A549 (cell line): ENCODE measurements around the gene NRXN2. TPM values are rescaled to one million over a fixed set of nuclear protein-coding genes. Genes with fewer than 3 reads are reported as not detected.

Experiments used
- ATAC-seq, 2 experiments: fragments of 200-7000 bp in 1 of 2; fragments of >200 bp in 1 of 2; cut with Nextera tagmentation in 1 of 2; cut with Tn5 transposase in 1 of 2; 3 replicates each; pipeline versions ENCODE4 v1.8.0 to v1.9.1; 2018 to 2020; ENCODE audit warnings: mild to moderate bottlenecking in 1 of 2, moderate library complexity in 1 of 2
- CTCF ChIA-PET: fragments of 300-600 bp; sonication (Branson Sonifier 250); formaldehyde crosslinking; extraction: SDS; loops from one replicate; lab custom pipeline; 2021; ENCODE audit warnings: antibody characterized with exemption, inconsistent platforms; lab: Yijun Ruan, JAX
- POLR2A ChIA-PET: fragments of 350-600 bp; formaldehyde crosslinking; extraction: SDS; loops from one replicate; lab custom pipeline; 2021; ENCODE audit warnings: antibody characterized with exemption, inconsistent platforms; lab: Yijun Ruan, JAX
- DNase-seq, 2 experiments: peaks; one replicate each; pipeline versions ENCODE4 v3.0.0 to v3.0.0-alpha.2; 2011 to 2016; ENCODE audit warnings: low read depth in 1 of 2, low spot score in 1 of 2
- FAIRE-seq: peaks from 2 replicates; lab custom pipeline; 2011; peaks lifted over from hg19 to GRCh38; lab: Jason Lieb, UNC
- H3K27ac ChIP-seq, 2 experiments: fragments of >200 bp; sonication (Bioruptor Twin); formaldehyde crosslinking; 3 replicates each; pipeline ENCODE4 v1.5.1; 2016 to 2017
- H3K4me1 ChIP-seq: fragments of >200 bp; sonication (Bioruptor Twin); formaldehyde crosslinking; 3 replicates; pipeline ENCODE4 v1.6.1; 2016
- H3K4me2 ChIP-seq: fragments of >200 bp; sonication (Bioruptor Twin); formaldehyde crosslinking; 3 replicates; pipeline ENCODE4 v1.6.1; 2016
- H3K4me3 ChIP-seq: fragments of >200 bp; sonication (Bioruptor Twin); formaldehyde crosslinking; 3 replicates; pipeline ENCODE4 v1.5.1; 2016
- H3K9me3 ChIP-seq: fragments of >200 bp; sonication (Bioruptor Twin); formaldehyde crosslinking; 3 replicates; pipeline ENCODE4 v1.6.1; 2016
- BHLHE40 ChIP-seq: IDR thresholded peaks from 2 replicates; pipeline ENCODE4 v1.6.1; 2012; ENCODE audit warnings: low read depth, low read length, inconsistent platforms
- CBX8 ChIP-seq: fragments of 200-600 bp; sonication (generic); IDR thresholded peaks from 2 replicates; pipeline ENCODE4 v1.6.1; 2016
- CHD2 ChIP-seq: fragments of 150-350 bp; IDR thresholded peaks from 2 replicates; pipeline ENCODE4 v1.6.1; 2014; ENCODE audit warnings: low read length; ENCODE audit not compliant: partially characterized antibody
- EHMT2 ChIP-seq: fragments of 200-600 bp; sonication (generic); IDR thresholded peaks from 2 replicates; pipeline ENCODE4 v1.6.1; 2016; ENCODE audit warnings: antibody characterized with exemption, low read depth, mild to moderate bottlenecking, moderate library complexity
- ESRRA ChIP-seq: fragments of 150-350 bp; IDR thresholded peaks from 2 replicates; pipeline ENCODE4 v1.6.1; 2014; ENCODE audit warnings: mild to moderate bottlenecking, low read length, borderline replicate concordance
- HDAC2 ChIP-seq: fragments of 200-600 bp; sonication (generic); IDR thresholded peaks from 2 replicates; pipeline ENCODE4 v1.6.1; 2016
- HOXB13 ChIP-seq: fragments of 250-450 bp; sonication (Bioruptor Pico); IDR thresholded peaks from 2 replicates; pipeline ENCODE4 v1.5.0; 2020; ENCODE audit warnings: low read depth, mild to moderate bottlenecking, moderate library complexity
- HOXB5 ChIP-seq: fragments of 250-450 bp; sonication (Bioruptor Pico); IDR thresholded peaks from 2 replicates; pipeline ENCODE4 v1.5.0; 2020; ENCODE audit warnings: mild to moderate bottlenecking, moderate library complexity
- JUN ChIP-seq, 2 experiments: fragments of >200 bp; sonication (Bioruptor Twin); formaldehyde crosslinking; IDR thresholded peaks; 2 replicates in 1 of 2; 3 replicates in 1 of 2; pipeline ENCODE4 v1.6.1; 2016 to 2017
- JUNB ChIP-seq: fragments of >200 bp; sonication (Bioruptor Twin); formaldehyde crosslinking; IDR thresholded peaks from 2 replicates; pipeline ENCODE4 v1.6.1; 2016
- MAX ChIP-seq: IDR thresholded peaks from 2 replicates; pipeline ENCODE4 v1.6.1; 2012
- MYC ChIP-seq: IDR thresholded peaks from 2 replicates; pipeline ENCODE4 v1.6.1; 2012; ENCODE audit warnings: mild to moderate bottlenecking, inconsistent platforms, low read length, improper control_type of control experiment, borderline replicate concordance
- NPAS2 ChIP-seq: fragments of 250-450 bp; sonication (Bioruptor Pico); IDR thresholded peaks from 2 replicates; pipeline ENCODE4 v1.8.0; 2022; ENCODE audit warnings: mild to moderate bottlenecking, moderate library complexity, borderline replicate concordance
- PBX3 ChIP-seq: IDR thresholded peaks from 2 replicates; pipeline ENCODE4 v1.6.1; 2012
- PHF8 ChIP-seq: fragments of 200-600 bp; sonication (generic); IDR thresholded peaks from 2 replicates; pipeline ENCODE4 v1.6.1; 2016; ENCODE audit warnings: low read depth, mild to moderate bottlenecking, antibody characterized with exemption, moderate library complexity, borderline replicate concordance
- POLR2A ChIP-seq: IDR thresholded peaks from 2 replicates; pipeline ENCODE4 v1.6.1; 2012; ENCODE audit warnings: mild to moderate bottlenecking, low read length
- POLR2AphosphoS2 ChIP-seq: conservative IDR thresholded peaks from 2 replicates; pipeline ENCODE4 v1.6.1; 2012; ENCODE audit warnings: low read length, improper control_type of control experiment, inconsistent platforms
- RCOR1 ChIP-seq: fragments of 150-350 bp; IDR thresholded peaks from 2 replicates; pipeline ENCODE4 v1.6.1; 2014; ENCODE audit warnings: antibody characterized with exemption, low read length, low read depth
- ZFP36 ChIP-seq: fragments of 450-650 bp; IDR thresholded peaks from 2 replicates; pipeline ENCODE4 v1.6.1; 2014; ENCODE audit warnings: borderline replicate concordance; ENCODE audit not compliant: partially characterized antibody
- ZNF302 ChIP-seq: fragments of 250-450 bp; sonication (Bioruptor Pico); IDR thresholded peaks from 2 replicates; pipeline ENCODE4 v1.9.0; 2021; ENCODE audit warnings: inconsistent platforms, mild to moderate bottlenecking, moderate library complexity
- WGBS: methylation state at CpG from one replicate; pipeline ENCODE4 v1.1.6; 2017; ENCODE audit errors: missing lambda C conversion rate; 5-methylcytosine and 5-hydroxymethylcytosine counted together
- polyA plus RNA-seq, 4 experiments: library from polyadenylated mRNA; depleted of rRNA in 3 of 4; stranded (reverse); fragments of >200 nt; fragmentation: RNase III in 1 of 4; extraction: RNeasy Plus Mini Kit Qiagen cat#74134 plus additional on column Dnase treatment in 1 of 4; gene quantifications; 2 replicates in 3 of 4; 3 replicates in 1 of 4; pipeline ENCODE4 v1.2.3, GENCODE V29; 2011 to 2017

The NRXN2 gene
- polyA plus RNA-seq, 2 of the 4 experiments (the other 2 are of a cell fraction), result 0.04 TPM; not detected in 1

- Histone ChIP-seq H3K4me1 (no peaks in the 10 kb centered on the region), H3K27ac (no peak overlapping the region), H3K4me2 (no peak overlapping the region), H3K4me3 (no peak overlapping the region)
- CTCF ChIA-PET, result interaction anchor here (1.4 to 2.6 kb wide), 3 partner anchors 39 to 142 kb away, joined by 3 to 8 read pairs (median 4); no protein-coding TSS in a partner anchor
- FAIRE-seq, result no peak
- no peak for TF ChIP-seq JUN (IDR thresholded peaks at IDR 0.05)
- TF ChIP-seq CBX8, result no peak
- TF ChIP-seq, all 56 proteins: peak for 0
- ATAC-seq (peak; percentile 17 to 38; a peak in 3 of 6 replicates), DNase-seq (no peak)
- POLR2A ChIA-PET, result no interaction called here
- WGBS, result 60% methylated on average over 14 of the region's 36 CpGs
- H3K9me3 ChIP-seq, result peaks cover 13% of the 10 kb centered on the region
Measured at GRCh38 chr11:64591257-64592233, 131.5 kb downstream of the NRXN2 start.

- Histone ChIP-seq H3K4me2 (no peak within 1 kb of the TSS), H3K4me3 (no peak within 1 kb of the TSS), H3K4me1 (no peaks in the 10 kb centered on the region), H3K27ac (no peak within 1 kb of the TSS), H3K9me3 (peaks cover 13% of the 10 kb centered on the region)
- WGBS, result 55% methylated on average over 14 of the region's 14 CpGs
- POLR2A ChIA-PET, result no interaction called here
- no peak for TF ChIP-seq HDAC2
- no peak for TF ChIP-seq HOXB5 (CRISPR knock-in tag)
- TF ChIP-seq ZFP36, result no peak
- no peak for TF ChIP-seq MYC
- TF ChIP-seq ZNF302 (CRISPR knock-in tag), result no peak
- FAIRE-seq (no peak), ATAC-seq (peak in 1 of 2 experiments; percentile 28; a peak in 2 of 6 replicates), DNase-seq (no peak)
- CTCF ChIA-PET, result interaction anchor here (1.1 to 2.6 kb wide), 3 partner anchors 40 to 141 kb away, joined by 3 to 8 read pairs (median 6); no protein-coding TSS in a partner anchor
Measured at GRCh38 chr11:64590763-64591221, 132.2 kb downstream of the NRXN2 start, which contains the start of gene SLC22A12. Gene SLC22A12, plus strand, starts transcription at chr11:64591220. Its CDS starts 337 bp downstream, at chr11:64591557.

GRCh38 chr11:64588701-64589100 lies 134.3 kb downstream of the NRXN2 start:
- DNase-seq (no peak), FAIRE-seq (no peak), ATAC-seq (no peak)
- Histone ChIP-seq H3K4me1 (no peaks in the 10 kb centered on the region), H3K9me3 (peaks cover 13% of the 10 kb centered on the region), H3K4me3 (no peak overlapping the region), H3K27ac (no peak overlapping the region), H3K4me2 (no peak overlapping the region)
- 50% methylated on average over 2 of the region's 2 CpGs for WGBS
- POLR2A ChIA-PET, result no interaction called here
- no peak for TF ChIP-seq CBX8
- no peak for TF ChIP-seq PBX3
- TF ChIP-seq BHLHE40, result no peak
- no peak for TF ChIP-seq HOXB5 (CRISPR knock-in tag)
- no peak for TF ChIP-seq MAX
- TF ChIP-seq ESRRA, result no peak
- no peak for TF ChIP-seq HOXB13 (CRISPR knock-in tag)
- TF ChIP-seq JUN (IDR thresholded peaks at IDR 0.05), result no peak
- TF ChIP-seq EHMT2, result no peak
- no peak for TF ChIP-seq RCOR1
- TF ChIP-seq PHF8, result no peak
- TF ChIP-seq POLR2A, result no peak
- no peak for TF ChIP-seq NPAS2 (CRISPR knock-in tag)
- TF ChIP-seq CHD2, result no peak
- TF ChIP-seq ZFP36, result no peak
- TF ChIP-seq POLR2AphosphoS2, result no peak
- TF ChIP-seq JUNB, result no peak
- CTCF ChIA-PET, result interaction anchor here (1.6 kb wide), 1 partner anchor 140 kb away, joined by 3 read pairs; no protein-coding TSS in a partner anchor
